Duodenal mucosa (tissue), 2 donors: ENCODE data around the gene MARK3.
A peak's percentile ranks its signal among the peaks of the same experiment; 100 is the strongest.

Source experiments
- H3K27ac ChIP-seq: one replicate; pipeline ENCODE4 v1.7.0; 2013; ENCODE audit warnings: low read depth, low read length
- H3K27me3 ChIP-seq, 2 donors: one replicate each; pipeline ENCODE4 v1.7.0; 2013; ENCODE audit warnings: low read length in 2 of 2, control low read depth in 1 of 2; ENCODE audit not compliant: insufficient read depth in 2 of 2, control insufficient read depth in 1 of 2
- H3K36me3 ChIP-seq, 2 donors: one replicate each; pipeline ENCODE4 v1.7.0; 2013; ENCODE audit warnings: low read length in 2 of 2, control low read depth in 1 of 2; ENCODE audit not compliant: insufficient read depth in 2 of 2, control insufficient read depth in 1 of 2
- H3K4me1 ChIP-seq, 2 donors: one replicate each; pipeline ENCODE4 v1.7.0; 2013; ENCODE audit warnings: low read length in 2 of 2, control low read depth in 1 of 2; ENCODE audit not compliant: insufficient read depth in 2 of 2, control insufficient read depth in 1 of 2
- H3K4me3 ChIP-seq, 2 donors: one replicate each; pipeline ENCODE4 v1.7.0; 2013; ENCODE audit warnings: low read length in 2 of 2, low read depth in 1 of 2
- H3K9ac ChIP-seq, 2 donors: one replicate each; pipeline ENCODE4 v1.7.0; 2013; ENCODE audit warnings: low read length in 2 of 2, low read depth in 1 of 2
- H3K9me3 ChIP-seq, 2 donors: one replicate each; pipeline ENCODE4 v1.7.0; 2013; ENCODE audit warnings: low read length in 2 of 2, control low read depth in 1 of 2; ENCODE audit not compliant: control insufficient read depth in 1 of 2

Gene MARK3

GRCh38 chr14:103535891-103536565 is 150.8 kb downstream of the MARK3 start:
- peaks cover 5 to 7% of the 10 kb centered on the region in 2 donors for H3K27me3 ChIP-seq
- peak overlapping the region; percentile 20 for H3K27ac ChIP-seq
- H3K4me3 ChIP-seq, result no peak overlapping the region
- no peak overlapping the region for H3K9ac ChIP-seq
- H3K9me3 ChIP-seq, result no peaks in the 10 kb centered on the region
- peaks cover 9 to 15% of the 10 kb centered on the region in 2 donors for H3K4me1 ChIP-seq
- H3K36me3 ChIP-seq, result peaks cover 0 to 14% of the 10 kb centered on the region in 2 donors

GRCh38 chr14:103536693-103537092 is 151.5 kb downstream of the MARK3 start:
- Histone ChIP-seq H3K4me3 (no peak overlapping the region), H3K4me1 (peaks cover 9 to 15% of the 10 kb centered on the region in 2 donors), H3K27me3 (peaks cover 5 to 7% of the 10 kb centered on the region in 2 donors), H3K36me3 (peaks cover 0 to 14% of the 10 kb centered on the region in 2 donors), H3K9me3 (no peaks in the 10 kb centered on the region), H3K9ac (no peak overlapping the region), H3K27ac (no peak overlapping the region)

DNA sequence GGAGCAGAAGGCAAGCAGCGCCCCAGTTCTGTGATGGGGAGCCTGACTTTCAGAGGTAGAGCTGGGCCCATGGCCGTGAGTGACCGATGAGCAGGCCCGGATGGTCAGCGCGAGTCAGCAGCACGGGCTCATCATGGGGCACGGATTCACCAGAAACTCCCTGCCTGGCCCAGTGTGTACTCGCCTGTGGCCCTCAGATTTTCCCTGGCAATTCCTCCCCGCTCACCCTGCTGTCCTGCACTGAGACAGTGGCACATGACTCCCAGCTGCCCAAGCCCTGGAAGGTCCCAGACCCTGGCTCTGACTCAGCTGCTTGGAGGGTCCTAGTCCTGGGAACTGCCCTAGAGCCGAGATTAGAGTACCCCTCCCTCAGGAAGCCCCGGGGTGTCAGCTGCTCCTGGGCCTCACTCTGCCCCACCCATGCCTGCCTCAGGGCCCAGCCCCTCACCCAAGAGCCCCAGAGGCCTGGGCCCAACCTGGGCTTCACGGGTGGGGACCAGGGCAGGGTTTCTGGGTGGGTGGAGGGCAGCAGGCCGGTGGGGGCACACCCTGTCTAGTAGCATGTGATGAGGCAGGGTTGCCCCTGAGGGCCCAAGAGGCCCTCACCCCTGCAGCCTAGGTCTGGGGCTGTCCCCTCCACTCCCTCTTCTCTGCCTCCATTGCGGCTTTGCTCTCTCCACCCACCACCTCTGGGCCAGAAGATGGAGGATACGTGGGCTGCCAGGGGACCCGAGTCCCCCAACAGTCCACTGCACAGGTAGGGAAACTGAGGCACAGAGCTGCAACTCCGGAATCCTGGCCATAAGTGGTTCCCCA is 152.2 kb downstream of the MARK3 start:
- peaks cover 5 to 7% of the 10 kb centered on the region in 2 donors for H3K27me3 ChIP-seq
- H3K4me3 ChIP-seq, result no peak overlapping the region
- H3K36me3 ChIP-seq, result peaks cover 0 to 13% of the 10 kb centered on the region in 2 donors
- no peak overlapping the region for H3K9ac ChIP-seq
- no peaks in the 10 kb centered on the region for H3K9me3 ChIP-seq
- peaks cover 9 to 13% of the 10 kb centered on the region in 2 donors for H3K4me1 ChIP-seq
- no peak overlapping the region for H3K27ac ChIP-seq

DNA sequence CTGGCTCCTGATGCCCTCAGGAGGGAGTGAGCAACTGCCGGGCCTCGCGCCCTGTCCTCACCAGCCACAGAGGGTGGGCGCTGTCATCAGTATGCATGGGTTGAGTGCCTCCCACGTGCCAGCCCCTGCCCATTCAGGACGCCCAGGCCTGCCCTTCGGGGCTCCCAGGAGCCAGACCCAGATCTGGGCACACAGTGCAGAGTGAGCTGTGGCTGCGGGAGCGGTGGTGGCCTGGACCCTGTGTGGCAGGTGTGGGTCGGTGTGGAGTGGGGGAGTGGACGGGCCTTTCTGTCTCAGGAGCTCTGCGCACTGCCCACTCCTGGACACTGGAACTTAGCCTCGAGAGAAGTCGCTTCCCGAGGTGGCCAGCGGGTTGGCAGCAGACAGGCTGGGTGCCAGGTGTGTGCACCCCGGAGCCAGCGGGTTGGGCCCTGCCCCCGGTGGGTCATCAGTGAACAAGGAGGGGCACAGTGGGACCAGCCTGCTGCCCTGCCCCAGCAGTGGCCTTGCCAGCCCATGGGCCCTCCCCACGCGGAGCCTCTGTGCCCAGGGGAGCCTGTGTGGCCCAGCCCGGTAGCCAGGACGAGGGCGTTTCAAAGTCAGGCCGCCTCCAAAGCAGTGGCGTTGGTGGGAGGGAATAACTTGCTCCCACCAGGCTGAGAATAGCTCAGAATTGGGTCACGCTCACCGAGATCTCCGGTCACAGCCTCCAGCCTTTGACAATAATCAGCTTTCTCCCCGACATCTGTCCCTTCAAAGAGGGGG is 153.3 kb downstream of the MARK3 start:
- H3K9me3 ChIP-seq, result no peaks in the 10 kb centered on the region
- peaks cover 9 to 17% of the 10 kb centered on the region in 2 donors for H3K4me1 ChIP-seq
- peaks cover 0 to 7% of the 10 kb centered on the region in 2 donors for H3K36me3 ChIP-seq
- H3K27ac ChIP-seq, result no peak overlapping the region
- H3K9ac ChIP-seq, result no peak overlapping the region
- H3K27me3 ChIP-seq, result peaks cover 5 to 7% of the 10 kb centered on the region in 2 donors
- H3K4me3 ChIP-seq, result no peak overlapping the region

GRCh38 chr14:103539056-103539825 is 154.0 kb downstream of the MARK3 start:
- Histone ChIP-seq H3K27ac (no peak overlapping the region), H3K9ac (no peak overlapping the region), H3K4me1 (peaks cover 9 to 23% of the 10 kb centered on the region in 2 donors), H3K27me3 (peaks cover 5 to 7% of the 10 kb centered on the region in 2 donors), H3K36me3 (peaks cover 0 to 6% of the 10 kb centered on the region in 2 donors), H3K9me3 (no peaks in the 10 kb centered on the region), H3K4me3 (no peak overlapping the region)

- peaks cover 9 to 23% of the 10 kb centered on the region in 2 donors for H3K4me1 ChIP-seq
- H3K9me3 ChIP-seq, result no peaks in the 10 kb centered on the region
- no peak overlapping the region for H3K9ac ChIP-seq
- peaks cover 5 to 7% of the 10 kb centered on the region in 2 donors for H3K27me3 ChIP-seq
- H3K36me3 ChIP-seq, result no peaks in the 10 kb centered on the region
- peak overlapping the region; percentile 10 for H3K27ac ChIP-seq
- no peak overlapping the region for H3K4me3 ChIP-seq
Measured at GRCh38 chr14:103540821-103541708, 155.8 kb downstream of the MARK3 start.

DNA sequence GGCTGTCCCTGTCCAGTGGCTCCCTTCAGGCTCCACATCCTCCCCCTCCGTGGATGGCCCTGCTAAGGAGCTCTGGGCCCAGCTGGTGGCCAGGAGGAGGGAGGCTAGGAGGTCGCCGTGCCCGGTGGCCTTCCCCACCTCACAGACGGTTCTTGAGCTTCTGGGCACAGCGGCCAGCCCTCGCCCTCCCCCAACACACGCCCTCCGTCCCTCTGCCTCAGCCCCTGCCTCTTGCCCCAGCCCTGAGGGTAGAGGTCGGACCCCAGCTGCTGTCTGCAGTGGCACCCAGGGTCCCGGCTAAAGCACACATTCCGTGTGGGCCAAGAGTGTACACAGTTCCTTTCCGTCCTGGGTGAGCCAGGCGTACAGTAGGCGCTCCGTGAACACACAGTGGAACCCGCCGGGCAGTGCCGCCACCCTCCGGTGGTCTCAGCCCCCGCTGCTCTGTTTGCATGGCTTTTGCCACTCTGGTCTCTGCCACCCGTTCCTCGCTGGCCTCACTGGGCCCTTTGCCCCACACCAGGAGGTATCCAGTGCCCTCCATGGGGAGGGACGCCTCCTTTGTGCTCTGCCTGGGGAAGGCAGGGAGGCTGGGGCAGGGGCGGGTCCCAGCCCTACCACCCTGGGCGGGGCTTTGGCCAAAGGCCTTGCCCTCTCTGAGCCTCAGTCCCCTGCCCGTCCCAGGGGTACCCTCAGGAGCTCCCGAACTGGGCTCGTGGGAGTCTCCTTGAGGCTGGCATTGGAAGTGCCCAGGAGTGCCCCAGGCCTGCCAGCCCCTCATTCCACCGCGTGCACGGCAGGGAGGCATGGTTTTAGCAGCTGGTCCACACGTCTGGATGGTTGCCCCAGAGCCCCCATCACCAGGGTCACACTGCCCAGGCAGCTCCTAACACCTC is 156.7 kb downstream of the MARK3 start:
- no peak overlapping the region for H3K9ac ChIP-seq
- peaks cover 9 to 25% of the 10 kb centered on the region in 2 donors for H3K4me1 ChIP-seq

GRCh38 chr14:103542605-103543088 is 157.4 kb downstream of the MARK3 start:
- Histone ChIP-seq H3K4me3 (peak overlapping the region in 1 of 2 donors; percentile 22), H3K27me3 (peaks cover 5 to 7% of the 10 kb centered on the region in 2 donors), H3K27ac (no peak overlapping the region), H3K9me3 (no peaks in the 10 kb centered on the region), H3K4me1 (peaks cover 9 to 25% of the 10 kb centered on the region in 2 donors), H3K36me3 (no peaks in the 10 kb centered on the region), H3K9ac (no peak overlapping the region)

More for the DNA sequence above, 156.7 kb downstream of the MARK3 start:
- Histone ChIP-seq H3K9me3 (no peaks in the 10 kb centered on the region), H3K27ac (no peak overlapping the region), H3K4me3 (peak overlapping the region in 1 of 2 donors; percentile 22), H3K27me3 (peaks cover 5 to 7% of the 10 kb centered on the region in 2 donors), H3K36me3 (no peaks in the 10 kb centered on the region)
